Islet precursor cell (in vitro differentiated cells): ENCODE results near the gene CBR3.

ENCODE experiments used
- DNase-seq: peaks from one replicate; pipeline ENCODE4 v3.0.0-alpha.2; 2018

The CBR3 gene

DNA sequence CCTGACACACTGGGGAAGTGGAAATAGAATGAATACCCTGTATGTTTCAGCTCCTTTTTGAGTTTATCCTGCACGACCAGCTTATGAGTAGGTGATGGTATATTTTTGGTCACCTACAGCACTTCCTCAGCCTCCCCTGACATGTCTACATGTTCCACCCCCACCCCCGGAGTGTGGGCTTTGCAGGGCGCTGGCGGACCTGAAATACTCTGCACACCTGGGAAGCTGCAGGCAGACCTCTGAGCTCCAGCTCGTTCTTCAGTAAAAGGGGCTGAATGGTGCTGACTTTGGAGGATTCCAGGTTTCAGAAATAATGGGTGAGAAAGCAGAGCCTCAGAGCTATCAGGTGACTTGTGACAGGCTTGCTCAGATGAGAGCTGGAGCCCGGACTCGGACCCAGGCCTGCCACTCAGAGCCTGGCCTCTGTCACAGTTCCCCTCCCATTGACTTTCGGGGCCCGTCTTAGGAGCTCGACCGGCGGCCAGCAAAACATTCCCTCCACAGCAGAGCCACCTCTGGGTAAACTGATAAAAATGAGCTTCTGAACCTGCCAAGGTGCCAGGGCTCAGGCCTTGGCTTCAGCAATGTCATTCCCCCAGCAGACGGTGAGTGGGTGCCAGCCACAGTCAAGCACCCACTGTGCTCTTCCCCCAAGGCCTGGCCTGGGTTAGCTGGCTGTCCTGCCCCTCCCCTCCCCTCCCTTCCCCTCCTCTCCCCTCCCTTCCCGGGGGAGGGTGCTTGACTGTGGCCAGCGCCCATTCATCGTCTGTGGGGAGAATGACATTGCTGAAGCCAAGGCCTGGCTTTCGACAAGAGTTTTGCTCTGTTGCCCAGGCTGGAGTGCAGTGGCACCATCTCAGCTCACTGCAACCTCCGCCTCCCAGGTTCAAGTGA, 51.9 kb downstream of the CBR3 start:
- peak; percentile 65 for DNase-seq

DNA sequence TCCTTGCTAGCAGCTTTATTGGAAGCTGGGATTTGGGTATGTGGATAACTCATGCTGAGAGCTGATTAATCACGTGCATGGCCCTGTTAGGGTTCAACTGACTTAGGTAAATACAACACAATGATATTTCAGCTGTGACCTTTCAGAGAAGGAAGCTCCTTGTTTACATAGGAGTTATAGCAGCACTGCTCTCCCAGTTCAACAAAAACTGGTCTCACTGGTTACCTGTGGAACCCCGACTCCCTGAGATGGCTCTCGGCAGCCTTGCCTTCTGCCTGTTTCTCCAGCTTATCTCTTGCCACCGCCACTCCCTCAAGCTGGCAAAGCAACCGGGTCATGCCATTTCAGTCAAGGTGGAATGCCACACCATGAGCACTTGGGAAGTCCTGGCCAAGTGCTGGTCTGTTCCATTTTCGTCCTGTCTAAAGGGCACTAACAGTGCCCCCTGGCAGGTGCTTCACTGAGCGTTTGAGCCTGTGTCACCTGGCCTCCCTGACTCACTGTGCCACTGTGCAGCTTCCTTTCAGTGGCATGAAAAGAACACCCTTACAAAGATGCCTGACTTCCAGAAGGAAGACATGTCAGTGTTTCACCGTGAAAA, 53.3 kb downstream of the CBR3 start:
- no peak for DNase-seq

DNA sequence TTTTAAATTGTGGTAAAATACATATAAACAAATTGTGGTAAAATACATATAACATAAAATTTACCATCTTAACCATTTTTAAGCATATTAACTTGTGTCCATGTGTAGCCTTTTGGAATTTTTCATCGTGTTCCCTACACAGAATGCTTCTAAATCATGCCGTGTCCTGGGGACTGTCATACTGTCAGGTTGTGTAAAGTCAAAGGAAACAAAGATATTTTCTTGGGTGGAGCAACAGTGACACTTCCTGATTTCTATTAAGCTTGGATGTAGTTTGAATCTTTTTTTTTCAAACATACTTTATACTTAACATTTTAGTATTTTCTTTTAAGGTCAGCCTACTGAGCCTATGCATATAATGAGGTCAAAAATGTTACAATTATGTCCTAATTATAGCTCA, 54.1 kb downstream of the CBR3 start:
- no peak for DNase-seq

DNA sequence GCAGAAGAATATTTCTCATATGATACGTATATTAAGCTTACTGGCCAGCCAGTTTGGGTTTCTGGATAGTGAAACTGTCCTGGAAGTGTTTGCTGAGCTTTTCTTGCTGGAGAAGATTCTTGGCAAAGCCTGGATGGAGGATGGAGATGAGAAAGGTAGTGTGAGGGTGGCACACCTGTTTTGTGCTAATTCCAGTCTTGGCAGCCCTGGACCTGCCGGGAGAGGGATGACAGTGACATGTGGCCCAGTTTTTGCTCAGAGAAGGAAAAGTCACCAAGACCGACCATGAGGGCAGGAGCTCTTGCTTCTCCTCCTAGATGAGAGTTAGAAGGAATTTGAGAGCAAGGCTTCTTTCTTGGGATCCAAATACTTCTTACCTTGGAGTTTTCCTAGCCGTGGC, 55.9 kb downstream of the CBR3 start:
- no peak for DNase-seq

DNA sequence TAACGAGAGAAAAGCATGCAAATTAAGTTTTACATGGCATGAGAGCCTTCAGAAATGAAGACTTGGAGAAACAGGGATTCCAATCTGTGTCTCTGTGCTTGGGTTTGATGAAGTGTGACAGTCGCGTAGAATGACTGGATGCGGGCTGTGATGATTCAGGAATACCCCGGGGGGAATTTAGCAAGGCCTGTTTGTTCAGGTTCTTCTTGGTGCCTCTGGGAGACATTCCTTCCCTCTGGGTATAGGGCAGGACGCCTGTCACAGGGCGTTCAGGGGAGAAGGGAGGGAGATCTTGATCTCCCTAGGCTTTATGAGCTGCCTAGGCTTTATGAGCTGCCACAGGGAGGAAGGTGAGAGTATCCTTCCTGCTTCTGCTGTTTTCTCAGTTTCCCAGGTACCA, 58.3 kb downstream of the CBR3 start:
- peak; percentile 95 for DNase-seq

DNA sequence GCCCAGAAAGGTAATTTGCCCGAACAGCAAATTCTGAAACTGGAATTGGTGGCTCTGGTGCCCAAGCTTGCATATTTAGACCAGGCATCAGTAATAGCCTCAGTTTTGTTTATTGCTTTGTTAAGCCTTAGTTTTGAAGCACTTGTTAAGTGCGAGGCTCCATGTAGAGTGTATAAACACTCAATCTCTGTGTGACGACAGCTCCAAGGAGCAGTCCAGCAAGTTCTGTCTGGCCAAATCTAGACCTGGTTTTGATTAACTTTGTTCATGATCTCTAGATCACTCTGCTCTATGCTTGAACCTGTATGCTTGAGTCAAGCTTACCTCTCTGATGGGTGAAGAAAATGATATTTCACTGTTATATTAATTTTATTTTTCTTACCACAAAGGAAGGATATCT, 59.1 kb downstream of the CBR3 start:
- DNase-seq, result no peak

DNA sequence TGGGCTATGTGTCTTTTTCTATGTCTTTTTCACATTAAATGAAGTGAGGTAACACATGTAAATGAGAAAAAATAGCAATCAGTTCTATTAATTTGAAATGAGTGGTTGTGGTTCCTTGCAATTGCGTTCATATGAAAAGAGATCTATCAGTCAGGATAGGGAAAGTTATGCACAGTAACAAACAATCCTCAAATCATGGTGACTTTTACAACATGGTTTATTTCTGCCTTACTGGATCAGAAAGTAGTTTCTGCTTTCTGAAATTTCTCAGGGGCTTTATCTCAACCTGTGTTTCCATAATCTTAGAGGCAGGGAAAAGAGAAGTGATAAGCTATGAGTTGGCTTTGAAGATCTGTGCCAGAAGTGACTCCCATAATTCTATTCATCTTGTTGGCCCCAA, 60.7 kb downstream of the CBR3 start:
- DNase-seq, result no peak
